Measurements from ENCODE around the gene CKAP2L.

- no peak for TF ChIP-seq CTCF (IDR thresholded peaks at IDR 0.05)
- no peak for TF ChIP-seq POLR2A (IDR thresholded peaks at IDR 0.05)
These were observed 65.4 kb downstream of the CKAP2L start for GRCh38 chr2:112698834-112699515.

All from thyroid gland (tissue), 4 donors.